ENCODE data around the gene PRKN.

GRCh38 chr6:161299726-161300125 is 1427.8 kb downstream of the PRKN start:
- TF ChIP-seq EZH2 (IDR thresholded peaks at IDR 0.05; ENCODE audit: borderline replicate concordance, low read depth, low read length, poor library complexity, severe bottlenecking), result no peak
- TF ChIP-seq, protein P1, sequence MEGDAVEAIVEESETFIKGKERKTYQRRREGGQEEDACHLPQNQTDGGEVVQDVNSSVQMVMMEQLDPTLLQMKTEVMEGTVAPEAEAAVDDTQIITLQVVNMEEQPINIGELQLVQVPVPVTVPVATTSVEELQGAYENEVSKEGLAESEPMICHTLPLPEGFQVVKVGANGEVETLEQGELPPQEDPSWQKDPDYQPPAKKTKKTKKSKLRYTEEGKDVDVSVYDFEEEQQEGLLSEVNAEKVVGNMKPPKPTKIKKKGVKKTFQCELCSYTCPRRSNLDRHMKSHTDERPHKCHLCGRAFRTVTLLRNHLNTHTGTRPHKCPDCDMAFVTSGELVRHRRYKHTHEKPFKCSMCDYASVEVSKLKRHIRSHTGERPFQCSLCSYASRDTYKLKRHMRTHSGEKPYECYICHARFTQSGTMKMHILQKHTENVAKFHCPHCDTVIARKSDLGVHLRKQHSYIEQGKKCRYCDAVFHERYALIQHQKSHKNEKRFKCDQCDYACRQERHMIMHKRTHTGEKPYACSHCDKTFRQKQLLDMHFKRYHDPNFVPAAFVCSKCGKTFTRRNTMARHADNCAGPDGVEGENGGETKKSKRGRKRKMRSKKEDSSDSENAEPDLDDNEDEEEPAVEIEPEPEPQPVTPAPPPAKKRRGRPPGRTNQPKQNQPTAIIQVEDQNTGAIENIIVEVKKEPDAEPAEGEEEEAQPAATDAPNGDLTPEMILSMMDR (conservative IDR thresholded peaks at IDR 0.05; ENCODE audit: low read depth, low read length), result no peak

All from A673 (cell line).